GM21390 (cell line): ENCODE results near the gene SCFD2.
"Not testable (repeated sequence)": the region's sequence is repeated elsewhere in the genome, so short reads cannot be mapped to it uniquely, and the experiment has no call there.

Experiments used
- ATAC-seq: cut with Tn5 transposase; IDR thresholded peaks from one replicate; pipeline ENCODE4 v1.9.1; 2021; ENCODE audit not compliant: unreplicated experiment

Gene SCFD2

DNA sequence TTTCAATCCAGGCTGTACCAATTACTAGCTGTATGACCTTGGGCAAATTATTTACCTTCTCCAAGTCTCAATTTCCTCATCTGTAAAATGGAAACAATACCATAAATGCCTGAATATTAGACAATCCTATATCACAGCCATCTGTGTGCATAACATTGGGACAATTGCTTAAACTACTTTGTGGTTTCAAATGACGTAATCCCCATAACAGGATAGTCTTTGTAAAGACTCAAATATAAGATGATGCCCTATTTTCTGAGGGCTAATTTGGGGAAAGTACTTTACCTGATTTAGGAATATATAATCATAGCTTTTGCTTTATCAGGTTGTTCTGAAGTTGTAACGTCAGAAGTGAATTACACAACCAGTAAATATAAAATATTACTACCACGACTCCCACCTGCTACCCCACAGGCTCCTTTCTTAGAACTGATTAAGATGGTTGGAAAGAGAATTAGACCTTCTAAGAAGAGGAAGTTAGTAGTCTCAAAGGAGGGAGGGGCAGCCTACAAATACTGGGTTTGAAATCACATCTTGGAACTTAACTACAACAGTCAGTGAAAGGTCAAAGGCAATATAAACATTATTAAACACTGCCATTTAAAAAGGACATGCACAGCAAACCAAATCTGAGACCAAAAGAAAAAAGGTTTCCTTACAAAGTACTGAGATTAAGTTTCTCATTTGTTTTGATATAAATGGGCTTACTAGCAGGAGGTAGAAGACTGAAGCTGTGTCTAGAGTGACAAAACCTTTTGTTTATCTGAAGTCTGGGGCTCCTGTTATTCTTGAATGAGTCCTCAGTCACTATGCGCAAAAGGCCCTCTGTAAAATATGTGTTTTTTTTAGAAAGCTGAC, 215.0 kb downstream of the SCFD2 start:
- ATAC-seq: no peak

DNA sequence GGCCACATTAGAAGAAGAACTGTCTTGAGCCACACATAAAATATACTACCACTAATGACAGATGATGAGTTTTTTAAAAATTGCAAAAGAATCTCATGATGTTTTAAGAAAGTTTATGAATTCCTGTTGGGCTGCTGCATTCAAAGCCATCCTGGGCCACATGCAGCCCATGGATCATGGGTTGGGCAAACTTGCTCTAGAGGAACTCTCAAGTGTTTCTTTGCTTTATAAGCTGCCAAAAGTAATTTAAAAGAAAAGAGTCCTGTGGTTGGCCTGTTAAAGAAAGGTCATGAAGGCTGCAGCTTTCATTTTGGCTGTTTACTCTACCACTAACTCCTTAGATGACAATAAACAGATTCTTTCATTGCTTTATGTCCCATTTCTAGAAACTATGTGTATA, 218.2 kb downstream of the SCFD2 start:
- ATAC-seq: no peak

DNA sequence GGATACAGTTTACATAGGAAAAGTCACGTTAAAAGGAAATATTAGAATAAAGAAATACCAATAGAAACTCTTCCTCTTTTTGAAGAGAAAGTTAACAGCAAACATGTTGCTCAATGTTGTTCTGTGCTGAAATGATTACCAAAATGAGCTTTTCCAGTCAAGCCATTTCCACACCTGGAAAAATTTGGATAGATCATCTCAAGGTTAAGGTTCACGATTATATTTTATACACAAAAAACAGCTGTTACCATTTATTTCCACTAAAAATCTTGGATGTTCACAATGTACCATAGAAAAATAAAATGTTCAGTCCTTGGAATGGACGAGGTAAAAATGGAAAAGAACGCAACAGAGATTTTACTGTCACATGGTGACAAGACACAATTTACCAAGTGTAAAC, 218.7 kb downstream of the SCFD2 start:
- no peak for ATAC-seq

DNA sequence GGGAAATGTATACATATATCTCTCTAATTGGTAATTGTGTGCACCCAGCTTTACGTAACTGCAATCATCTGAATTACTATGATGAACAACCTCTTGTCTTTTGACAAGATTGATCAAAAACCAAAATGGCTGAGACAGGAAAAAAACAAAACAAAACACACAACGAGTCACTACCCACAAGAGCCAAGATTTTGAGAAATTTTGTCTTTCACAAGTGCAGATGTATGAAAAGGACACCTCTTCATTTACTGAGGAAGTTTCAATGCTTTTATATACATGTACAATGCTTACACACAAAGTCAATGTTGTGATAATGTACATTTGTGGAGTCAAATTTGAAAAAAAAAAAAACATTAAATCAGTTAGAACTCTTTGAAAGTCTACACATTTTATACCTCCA, 224.6 kb downstream of the SCFD2 start:
- ATAC-seq: no peak

DNA sequence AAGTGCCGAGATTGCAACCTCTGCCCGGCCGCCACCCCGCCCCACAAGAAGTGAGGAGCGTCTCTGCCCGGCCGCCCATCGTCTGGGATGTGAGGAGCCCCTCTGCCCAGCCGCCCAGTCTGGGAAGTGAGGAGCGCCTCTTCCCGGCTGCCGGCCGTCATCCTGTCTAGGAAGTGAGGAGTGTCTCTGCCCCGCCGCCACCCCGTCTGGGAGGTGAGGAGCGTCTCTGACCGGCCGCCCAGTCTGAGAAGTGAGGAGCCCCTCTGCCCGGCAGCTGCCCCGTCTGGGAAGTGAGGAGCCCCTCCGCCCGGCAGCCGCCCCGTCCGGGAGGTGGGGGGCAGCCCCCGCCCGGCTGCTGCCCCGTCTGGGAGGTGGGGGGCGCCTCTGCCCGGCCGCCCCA, 226.6 kb downstream of the SCFD2 start:
- ATAC-seq: not testable (repeated sequence)

DNA sequence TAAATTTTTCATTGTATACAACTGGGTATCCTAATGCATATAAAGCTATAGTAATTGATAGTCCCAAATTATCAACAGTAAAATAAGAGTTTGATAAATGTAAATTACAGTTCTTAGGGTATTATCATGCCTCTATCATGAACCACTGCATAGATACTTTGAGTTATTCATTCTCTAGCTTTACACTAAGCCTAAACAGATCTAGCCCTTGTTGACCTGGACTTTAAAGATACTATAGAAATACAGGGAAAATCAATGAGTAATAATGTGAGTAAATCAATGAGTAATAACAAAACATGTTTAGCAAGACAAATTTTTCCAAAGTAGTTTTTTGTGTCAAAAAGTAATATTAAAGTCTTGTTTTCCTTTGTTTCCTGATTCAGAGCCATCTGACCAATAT, 228.4 kb downstream of the SCFD2 start:
- no peak for ATAC-seq

DNA sequence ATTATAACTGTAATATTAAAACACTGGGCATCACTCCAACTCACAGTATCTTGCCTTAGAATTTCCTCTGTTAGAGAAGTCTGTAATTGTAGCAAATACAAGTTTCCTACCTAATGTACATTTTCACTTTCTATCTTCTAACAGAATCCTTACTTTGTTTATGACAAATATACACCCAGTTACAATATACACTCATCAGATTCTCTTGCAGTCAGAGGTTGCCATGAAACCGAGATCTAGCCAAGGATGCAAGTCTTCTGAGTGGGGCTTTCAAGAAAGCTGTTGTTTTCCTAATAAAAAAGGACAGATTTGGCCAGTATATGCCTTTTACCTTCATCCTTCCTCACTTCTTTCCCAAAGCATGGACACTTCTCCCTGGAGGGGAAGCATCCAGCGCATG, 228.9 kb downstream of the SCFD2 start:
- no peak for ATAC-seq

DNA sequence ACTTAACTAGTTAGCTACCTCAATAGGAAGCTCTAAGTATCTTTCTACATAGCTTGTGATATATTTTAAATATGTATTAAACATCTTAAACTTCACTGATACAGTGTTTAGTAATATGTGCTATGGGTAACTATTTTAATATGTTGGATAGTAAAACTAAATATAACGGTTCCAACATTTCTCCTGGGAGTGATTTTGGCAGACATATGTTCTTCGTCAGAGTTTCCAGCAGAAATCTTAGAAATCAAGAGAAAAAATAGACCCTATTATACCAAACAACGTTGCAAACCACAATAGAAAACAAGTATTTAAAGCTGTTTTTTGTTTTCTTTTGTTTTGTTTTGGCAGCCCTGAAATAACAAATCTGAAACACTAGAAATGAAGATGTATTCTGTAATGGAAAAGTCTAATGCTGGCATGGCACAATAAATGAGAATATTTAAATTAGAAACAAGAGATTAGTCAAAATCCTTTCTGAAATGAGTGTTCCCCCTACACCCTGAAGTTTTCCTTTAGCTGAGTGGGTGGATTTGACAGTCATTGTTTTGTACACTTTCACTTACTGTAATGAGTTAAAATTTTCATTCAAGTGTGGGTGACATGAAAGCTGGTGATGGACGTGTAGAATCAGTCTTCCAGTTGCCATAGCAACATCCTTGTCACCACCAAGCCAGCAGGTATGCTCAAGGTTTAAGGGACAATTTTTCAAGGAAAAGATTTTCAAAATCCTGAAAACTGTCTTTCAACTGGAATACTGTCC, 233.5 kb downstream of the SCFD2 start:
- no peak for ATAC-seq

DNA sequence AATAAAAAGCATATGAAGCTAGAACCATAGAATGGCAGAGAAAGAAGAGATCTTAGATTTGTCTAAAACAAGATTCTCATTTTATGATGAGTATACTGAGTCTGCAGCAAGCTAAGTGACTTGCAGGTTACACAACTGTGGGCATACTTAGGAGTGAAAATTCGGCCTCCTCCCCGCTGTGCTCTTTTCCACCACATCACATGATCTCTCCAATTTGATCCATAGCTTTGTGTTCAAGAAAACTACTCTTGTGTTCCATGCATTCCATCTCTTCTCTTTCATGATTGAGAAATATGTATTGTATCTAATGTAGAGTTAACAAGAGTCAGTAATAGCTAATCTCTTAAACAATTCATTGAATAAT, 234.3 kb downstream of the SCFD2 start:
- no peak for ATAC-seq

DNA sequence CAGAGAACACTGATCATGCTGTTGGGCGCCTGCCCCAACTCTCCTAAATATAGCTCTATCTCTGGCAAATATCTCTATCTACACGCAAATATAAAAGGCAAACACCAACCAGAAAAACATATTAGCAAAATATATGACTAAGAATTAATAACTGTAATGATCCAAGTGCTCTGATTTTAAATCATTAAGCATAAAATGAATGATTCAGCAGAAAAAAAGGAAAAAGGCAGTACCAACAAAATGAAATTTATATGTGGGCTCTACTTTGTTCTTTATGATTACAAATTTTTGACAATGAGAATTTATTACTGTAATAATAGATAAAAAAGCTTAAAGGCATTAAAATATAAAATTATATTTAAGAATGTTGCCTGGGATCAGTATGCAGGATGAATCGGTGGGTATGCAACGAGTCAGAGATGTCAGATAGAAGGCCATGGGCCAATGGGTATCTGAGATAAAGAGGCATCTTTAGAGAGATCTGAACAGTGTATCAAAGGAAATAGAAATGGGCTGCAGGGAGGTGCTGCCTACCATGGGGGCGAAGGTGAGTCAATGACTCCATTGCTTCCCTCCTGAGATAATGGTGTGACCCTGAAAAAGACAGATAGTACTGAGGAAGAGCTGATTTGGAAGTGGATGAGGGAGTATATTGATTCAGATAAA, 234.8 kb downstream of the SCFD2 start:
- ATAC-seq: no peak

DNA sequence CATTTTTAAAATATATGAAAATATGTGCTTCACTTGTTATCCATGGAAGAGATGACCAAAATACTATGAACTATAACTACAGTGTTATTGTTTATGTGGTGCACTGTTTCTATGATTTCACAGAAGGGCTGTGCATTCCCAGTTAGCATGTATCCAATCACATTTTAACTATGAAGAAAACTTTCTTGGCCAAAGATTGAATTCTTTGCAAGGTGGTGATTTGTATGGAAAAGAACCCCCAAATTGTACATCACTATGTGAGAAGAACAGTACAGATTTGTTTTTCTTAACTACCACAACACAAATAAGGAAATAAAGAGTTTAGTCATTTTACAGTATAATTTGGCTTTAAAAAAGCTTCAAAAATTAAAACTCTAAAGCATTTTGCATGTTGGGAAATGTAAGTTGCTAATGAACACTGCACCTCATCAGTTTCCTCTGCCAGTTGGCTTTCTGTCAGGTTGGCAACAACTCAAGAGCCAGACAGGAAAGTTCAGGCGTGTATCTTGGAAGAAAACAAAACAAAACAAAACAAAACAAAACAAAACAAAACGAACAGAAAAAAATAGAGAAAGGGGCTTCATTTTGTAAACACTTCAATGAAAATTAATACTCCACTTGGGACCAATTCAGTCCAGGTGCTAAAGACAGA, 237.0 kb downstream of the SCFD2 start:
- no peak for ATAC-seq

DNA sequence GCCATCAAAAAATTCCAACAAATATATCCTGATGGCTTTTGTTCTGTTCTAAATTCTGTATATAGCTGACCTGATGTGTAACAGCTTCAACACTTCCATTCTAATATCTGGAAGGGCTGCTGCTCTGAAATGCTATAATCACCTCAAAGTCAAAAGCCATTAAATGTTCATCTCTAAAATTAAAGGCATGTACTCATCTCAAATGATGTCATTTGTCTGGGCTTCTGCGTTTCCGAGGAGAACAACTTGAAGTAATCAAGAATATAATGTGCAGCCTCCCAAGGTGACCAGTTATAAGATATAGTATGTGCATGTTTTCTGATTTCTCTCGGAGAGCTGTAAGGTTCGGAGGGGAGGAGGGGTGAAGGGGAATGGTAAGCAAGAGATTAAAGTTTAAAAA, 237.6 kb downstream of the SCFD2 start:
- ATAC-seq: no peak

DNA sequence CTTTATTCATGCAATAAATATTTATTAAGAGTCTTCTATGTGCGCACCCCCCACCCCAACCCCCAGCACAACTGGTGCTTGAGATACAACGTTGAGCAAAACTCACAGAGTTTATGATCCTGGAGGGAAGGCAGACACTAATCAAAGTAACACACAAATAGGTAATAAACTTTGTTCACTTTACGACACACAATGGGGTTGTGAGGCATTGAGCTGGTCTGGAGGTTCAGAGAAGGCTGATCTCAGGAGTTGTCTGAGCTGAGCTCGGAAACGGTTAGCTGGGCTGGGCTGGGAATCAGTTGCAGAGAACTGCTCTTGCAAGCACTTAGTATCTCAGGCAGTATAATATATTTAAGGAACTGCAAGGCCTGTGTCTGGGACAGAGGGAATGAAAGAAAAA, 238.5 kb downstream of the SCFD2 start:
- no peak for ATAC-seq

DNA sequence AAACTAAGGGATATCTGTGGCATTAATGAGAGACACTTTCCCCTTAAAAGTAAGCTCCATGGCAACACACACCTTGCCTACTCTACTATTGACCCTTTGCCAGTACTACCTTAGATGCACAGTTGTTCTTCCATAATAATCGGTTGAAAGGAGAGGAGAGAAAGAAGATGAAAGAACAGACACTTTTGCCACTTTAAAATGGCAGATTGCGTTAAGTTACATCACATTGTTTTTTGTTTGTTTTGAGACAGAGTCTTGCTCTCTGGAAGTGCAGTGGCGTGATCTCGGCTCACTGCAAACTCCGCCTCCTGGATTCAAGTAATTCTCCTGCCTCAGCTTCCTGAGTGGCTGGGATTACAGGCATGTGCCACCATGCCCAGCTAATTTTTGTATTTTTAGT, 239.8 kb downstream of the SCFD2 start:
- no peak for ATAC-seq

DNA sequence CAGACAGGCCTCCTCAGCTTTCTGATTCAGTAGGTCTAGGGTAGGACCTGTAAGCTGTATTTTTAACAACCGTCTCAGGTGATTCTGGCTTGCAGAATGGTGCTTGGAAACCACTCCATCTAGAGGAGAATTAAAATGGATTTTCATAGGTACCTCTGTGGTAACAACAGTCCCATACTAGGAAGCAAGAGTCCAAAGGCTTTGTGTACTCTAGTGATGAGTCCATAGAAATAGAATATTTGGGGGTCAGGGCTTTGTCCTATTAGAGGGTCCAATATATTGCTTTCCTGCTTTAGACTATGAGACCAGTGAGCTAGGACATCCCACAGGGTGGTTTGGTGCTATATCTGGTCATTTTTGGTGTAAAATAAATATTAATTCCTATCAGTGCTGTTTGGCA, 242.0 kb downstream of the SCFD2 start:
- ATAC-seq: no peak

DNA sequence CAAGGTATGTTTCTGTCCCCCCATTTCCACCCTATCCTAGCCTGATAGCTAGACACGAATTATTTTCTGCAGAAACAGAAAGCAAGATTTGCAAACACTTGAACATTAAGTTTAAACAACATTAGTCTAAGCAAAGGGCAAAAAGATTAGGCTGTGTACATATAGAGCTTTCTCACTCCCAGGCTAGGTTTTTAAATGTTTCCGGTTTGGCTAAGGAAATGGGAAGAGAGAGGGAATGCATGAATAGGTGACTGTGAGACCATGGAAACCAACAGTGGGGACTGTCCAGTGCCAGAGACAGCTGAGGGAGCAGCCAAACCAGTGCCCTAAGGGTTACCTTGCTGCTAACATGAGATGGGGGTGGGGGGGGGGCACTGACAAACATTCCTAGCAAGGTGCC, 242.7 kb downstream of the SCFD2 start:
- ATAC-seq: no peak

DNA sequence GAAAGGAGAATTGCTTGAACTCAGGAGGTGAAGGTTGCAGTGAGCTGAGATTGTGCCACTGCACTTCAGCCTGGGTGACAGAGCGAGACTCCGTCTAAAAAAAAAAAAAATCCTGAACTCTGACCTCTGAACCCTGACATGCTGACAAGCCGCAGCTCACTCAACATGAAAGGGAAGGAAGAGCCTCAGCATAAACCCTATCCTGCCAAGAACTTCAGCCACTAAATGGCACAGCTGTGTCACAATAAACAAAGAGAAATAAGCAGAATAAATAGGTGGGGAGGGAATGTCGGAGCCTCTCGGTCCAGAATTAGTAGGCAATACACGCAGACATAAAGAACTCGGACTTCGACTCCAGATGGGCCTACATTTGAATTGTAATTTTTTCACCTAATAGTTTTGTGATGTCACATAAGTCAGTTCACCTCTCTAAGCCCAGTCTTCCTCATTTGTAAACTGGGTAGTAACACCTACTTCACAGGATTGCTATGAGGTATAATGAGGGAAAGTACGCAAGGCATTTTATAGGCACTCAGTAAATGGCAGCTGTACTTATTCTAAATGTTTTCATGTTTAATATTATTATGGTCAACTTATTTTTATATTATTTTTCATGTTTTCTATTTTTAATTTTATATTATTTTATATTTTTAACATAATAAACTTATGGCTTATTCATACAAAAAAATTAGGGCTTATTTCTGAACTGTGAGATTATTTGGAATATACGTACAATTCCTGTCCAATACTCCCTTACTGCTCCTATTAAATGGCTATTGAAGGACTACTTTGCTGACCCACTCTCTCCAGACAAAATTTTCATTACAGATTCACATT, 243.4 kb downstream of the SCFD2 start:
- no peak for ATAC-seq

DNA sequence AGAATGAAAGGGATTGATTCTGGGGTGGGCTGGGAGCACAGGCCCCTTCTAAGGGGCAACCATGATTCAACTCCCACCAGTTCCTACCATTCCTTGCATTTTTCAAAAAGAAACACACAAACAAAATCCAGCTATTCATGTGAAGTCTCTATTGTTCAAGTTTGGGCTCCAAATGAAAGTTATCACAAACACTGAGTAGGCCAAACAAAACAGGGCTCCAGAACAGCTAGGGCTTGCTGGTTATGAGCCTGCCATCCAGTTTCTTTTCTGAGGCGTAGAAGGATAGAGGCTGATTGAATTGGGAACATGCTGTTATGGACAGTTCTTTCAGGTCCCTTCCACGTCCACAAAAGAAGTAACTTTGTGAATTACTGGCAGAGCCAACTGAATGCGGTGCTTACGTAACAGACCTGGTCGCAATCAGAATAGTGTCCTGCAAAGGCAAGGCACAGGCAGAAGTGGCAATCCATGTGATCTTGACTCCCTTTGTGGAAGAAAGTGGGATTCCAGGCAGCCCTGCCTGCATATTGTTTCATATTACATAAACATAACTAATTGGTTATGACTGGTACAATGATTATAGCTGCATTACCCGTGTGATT, 244.5 kb downstream of the SCFD2 start:
- ATAC-seq: no peak

DNA sequence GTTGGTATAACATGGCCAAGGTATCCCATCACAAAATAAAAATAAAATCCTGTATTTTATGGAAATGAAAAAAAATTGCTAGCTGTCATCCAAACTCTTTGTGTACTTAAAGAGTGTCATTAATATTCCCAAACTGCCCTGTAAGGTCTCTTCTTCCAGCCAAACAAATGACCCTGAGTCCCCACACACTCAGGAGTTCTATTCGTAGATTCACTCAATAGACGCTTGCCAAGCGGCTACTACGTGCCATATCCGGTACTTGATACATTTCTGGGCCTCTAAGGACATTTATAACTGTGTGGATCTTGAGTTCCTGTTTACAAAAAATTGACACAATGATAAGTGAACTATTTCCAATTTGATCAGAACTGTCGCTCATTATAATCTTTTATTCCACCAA, 245.1 kb downstream of the SCFD2 start:
- no peak for ATAC-seq

DNA sequence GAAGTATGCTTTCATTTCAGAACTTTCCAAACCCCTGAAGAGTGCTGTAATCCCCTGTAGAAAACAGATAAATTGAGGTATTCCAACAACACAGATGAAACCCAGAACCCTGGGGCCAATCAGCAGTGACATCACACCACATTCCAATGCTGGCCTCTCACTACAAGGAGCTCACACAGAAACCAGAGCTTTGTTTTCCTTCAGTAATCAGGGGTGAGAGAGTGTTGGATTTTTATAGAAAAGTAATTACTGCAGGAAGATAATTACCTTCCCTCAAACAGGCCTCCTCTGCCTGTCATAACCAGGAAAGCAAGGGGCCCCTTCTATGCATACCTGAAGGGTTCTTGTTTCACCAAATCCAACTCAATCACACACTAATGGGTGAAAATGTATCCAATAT, 246.2 kb downstream of the SCFD2 start:
- no peak for ATAC-seq
